ENCODE results near the gene AGK.

GRCh38 chr7:141573511-141573910, 22.3 kb downstream of the AGK start:
- TF ChIP-seq CTCF (IDR thresholded peaks at IDR 0.05) (no peak), POLR2A (IDR thresholded peaks at IDR 0.05) (no peak)

All from lower leg skin (tissue), 3 donors.